Measurements from ENCODE around the gene OCEL1. TPM values are rescaled to one million over a fixed set of nuclear protein-coding genes. Genes with fewer than 3 reads are reported as not detected.
A peak's percentile ranks its signal among the peaks of the same experiment; 100 is the strongest.
"Not testable (repeated sequence)": the region's sequence is repeated elsewhere in the genome, so short reads cannot be mapped to it uniquely, and the experiment has no call there.

Gene OCEL1
- total RNA-seq = 5.3 TPM

- DNase-seq = peak; percentile 99
These were observed at the start of gene OCEL1 for GRCh38 chr19:17226002-17226933. OCEL1 (plus strand) TSS chr19:17226226; CDS start chr19:17226248, 22 bp downstream.

DNA sequence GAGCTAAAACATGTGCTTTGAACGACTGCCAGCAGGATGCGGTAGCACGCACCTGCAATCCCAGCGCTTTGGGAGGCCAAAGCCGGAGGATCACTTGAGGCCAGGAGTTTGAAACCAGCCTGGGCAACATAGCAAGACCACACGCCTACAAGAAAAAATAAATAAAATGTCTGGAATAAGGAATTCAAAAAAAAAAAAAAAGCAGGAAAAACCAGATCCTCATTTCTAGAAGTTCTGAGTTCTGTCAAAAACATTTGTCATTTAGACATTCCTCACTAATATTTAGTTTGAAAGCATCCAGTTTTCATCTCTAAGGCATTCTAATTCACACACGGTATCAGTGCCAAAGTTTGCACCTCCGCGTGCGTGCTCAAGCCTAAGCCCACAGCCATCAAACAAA is 47.7 kb upstream of the OCEL1 start:
- DNase-seq = no peak

GRCh38 chr19:17180997-17181702 is 44.9 kb upstream of the OCEL1 start:
- no peak for DNase-seq

- DNase-seq = no peak
These were observed 42.7 kb upstream of the OCEL1 start for GRCh38 chr19:17183271-17183761.

DNA sequence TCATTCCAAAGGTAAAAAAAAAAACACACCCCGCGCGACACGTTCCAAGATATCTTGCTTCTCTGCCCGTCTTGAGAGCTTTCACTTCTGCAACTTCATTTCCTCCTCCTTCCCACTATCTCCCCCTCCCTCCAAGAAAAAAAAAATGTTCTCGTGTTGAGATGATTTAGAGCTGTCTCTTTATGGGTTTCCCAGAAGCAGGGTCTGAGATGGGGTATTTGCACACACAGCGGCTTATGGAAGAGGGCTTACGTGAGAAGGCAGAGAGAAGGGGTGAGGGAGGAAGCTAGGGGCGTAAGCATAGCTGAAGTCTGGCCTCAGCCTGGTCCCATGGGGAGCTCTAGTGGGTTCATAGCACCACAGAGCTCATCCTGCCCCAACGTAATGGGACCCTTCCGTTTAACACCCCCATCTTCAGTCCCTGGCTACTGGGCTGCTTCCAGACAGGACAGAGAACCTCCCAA is 42.1 kb upstream of the OCEL1 start:
- no peak for DNase-seq

DNA sequence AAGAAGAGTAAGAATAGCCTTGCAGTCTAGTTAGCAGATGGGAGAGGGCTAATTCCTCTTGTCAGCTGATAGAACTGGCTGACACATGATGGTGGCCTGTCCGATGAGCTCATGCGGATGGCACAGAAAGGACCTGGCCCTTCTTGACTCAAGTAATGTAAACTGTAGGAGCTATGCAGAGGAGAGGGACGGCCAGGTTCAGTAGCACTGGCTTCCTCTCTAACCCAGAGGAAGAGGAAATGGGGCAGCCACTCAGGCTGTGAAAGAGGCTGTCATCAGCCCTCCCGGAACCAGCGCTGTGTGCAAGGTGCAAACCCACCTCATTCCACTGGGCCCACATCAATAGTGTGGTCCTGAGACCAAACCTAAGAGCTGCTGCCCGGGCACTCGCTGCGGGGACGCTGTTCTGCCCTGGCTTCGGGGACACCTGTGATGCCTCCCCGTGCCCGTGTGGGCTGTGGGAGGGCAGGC is 41.6 kb upstream of the OCEL1 start:
- DNase-seq = no peak

DNA sequence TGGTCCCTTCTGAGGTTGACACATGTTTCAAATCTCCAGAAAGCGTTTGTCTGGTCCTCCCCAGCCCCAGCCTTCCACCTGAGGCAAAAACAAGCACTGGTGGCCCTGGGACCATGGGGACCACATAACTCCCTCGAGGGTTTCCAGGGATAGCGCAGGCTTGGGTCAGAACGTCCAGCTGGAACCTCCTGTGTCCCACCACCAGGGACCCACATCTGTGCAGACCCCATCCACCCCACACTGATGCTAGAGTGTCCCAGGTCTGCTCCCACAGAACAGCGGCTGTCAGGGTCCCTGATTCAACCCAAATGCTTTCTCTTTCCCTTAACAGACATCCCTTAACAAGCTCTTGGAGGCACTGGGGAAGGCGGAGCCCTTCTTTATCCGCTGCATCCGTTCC is 40.4 kb upstream of the OCEL1 start:
- DNase-seq = no peak

DNA sequence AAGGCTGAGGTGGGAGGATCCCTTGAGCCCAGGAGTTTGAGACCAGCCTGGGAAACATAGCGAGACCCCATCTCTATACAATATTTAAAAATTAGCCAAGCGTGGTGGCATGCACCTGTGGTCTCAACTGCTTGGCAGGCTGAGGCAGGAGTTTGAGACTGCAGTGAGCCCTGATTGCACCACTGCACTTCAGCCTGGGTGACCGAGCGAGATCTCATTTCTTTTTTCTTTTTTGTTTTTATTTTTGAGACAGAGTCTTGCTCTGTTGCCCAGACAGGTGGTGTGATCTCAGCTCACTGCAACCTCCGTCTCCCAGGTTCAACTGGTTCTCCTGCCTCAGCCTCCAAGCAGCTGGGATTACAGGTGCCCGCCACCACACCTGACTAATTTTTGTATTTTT is 34.3 kb upstream of the OCEL1 start:
- not testable (repeated sequence) for DNase-seq

GRCh38 chr19:17192751-17193150 is 33.3 kb upstream of the OCEL1 start:
- DNase-seq = no peak

DNA sequence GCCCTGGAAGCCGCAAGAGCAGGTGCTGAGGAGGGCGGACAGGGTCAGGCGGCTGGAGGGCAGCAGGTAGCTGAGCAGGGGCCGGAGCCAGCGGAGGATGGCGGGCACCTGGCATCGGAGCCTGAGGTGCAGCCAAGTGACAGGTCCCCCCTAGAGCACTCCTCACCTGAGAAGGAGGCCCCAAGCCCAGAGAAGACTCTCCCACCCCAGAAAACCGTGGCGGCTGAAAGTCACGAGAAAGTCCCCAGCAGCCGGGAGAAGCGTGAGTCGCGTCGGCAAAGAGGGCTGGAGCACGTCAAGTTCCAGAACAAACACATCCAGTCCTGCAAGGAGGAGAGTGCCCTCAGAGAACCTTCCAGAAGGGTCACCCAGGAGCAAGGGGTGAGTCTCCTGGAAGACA is 31.4 kb upstream of the OCEL1 start:
- DNase-seq = no peak

DNA sequence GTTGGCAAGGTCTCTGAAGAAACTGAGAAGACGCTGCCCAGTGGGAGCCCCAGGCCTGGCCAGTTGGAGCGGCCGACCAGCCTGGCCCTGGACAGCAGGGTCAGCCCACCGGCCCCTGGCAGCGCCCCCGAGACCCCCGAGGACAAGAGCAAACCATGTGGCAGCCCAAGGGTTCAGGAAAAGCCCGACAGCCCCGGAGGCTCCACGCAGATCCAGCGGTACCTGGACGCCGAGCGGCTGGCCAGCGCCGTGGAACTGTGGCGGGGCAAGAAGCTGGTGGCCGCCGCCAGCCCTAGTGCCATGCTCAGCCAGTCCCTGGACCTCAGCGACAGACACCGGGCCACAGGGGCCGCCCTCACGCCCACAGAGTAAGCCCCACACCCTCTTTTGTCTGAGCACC is 30.9 kb upstream of the OCEL1 start:
- no peak for DNase-seq

DNA sequence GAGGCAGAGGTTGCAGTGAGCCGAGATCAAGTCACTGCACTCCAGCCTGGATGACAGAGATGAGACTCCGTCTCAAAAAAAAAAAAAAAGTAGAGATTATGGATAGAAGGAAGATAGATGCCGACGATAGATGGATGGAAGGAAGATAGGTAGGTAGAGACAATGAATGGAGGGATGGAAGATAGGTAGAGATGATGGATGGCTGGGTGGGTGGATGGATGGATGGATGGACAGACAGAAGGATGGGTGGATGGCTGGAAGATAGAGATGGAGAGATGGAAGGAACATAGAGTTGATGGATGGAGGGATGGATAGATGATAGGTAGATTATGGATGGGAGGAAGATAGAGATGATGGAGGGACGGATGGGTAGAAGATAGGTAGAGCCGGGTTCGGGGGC is 29.4 kb upstream of the OCEL1 start:
- no peak for DNase-seq

DNA sequence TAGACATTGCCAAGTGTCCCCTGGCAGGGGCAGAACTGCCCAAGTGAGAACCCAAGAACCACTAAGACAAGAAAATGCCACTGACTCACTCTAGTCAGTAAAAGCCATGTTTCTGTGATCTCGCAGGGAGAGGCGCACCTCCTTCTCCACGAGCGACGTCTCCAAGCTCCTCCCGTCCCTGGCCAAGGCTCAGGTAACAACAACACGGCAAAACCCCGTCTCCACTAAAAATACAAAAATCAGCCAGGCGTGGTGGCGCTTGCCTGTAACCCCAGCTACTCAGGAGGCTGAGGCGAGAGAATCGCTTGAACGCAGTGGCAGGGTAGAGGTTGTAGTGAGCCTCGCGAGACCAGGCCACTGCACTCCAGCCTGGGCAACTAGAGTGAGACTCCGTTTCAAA is 28.4 kb upstream of the OCEL1 start:
- DNase-seq = no peak

DNA sequence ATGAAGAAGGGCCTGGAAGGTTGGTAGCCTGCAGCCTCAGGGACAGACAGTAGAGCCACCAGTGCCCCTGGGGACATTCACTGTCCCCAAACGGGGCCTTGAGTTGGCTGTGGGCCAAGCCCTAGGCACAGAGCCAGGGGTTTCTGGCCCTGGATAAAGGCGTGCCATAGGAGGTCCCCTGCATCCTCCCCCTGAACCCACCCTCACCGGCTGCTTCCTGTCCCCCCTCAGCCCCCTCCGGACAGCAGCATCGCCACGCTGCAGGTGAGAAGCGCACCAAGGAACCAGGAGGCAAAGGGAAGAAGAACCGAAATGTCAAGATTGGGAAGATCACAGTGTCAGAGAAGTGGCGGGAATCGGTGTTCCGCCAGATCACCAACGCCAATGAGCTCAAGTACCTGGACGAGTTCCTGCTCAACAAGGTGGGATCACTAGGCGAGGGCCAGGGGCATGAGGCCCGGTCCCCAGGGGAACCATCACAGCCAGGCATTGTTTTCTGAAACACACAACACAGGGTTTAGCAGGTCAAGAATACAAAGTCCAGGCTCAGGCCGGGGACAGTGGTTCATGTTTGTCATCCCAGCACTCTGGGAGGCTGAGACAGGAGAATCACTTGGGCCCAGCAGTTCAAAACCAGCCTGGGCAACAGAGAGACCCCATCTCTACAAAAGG is 25.5 kb upstream of the OCEL1 start:
- no peak for DNase-seq

DNA sequence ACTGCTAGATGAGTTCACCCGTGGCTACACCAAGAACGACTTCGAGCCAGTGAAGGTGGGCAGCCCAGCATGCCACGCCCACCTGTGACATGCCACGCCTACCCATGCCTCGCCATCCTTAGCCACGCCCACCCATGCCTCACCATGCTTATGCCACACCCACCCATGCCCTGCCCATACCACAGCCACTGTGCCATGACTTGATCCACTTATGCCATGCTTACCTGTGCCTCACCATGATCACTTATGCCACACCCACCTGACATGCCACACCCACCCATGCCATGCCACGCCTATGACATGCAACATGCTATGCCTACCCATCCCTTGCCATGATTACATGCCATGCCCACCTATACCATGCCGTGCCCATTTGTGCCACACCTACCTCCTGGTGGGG is 23.8 kb upstream of the OCEL1 start:
- no peak for DNase-seq

- no peak for DNase-seq
These were observed 23.3 kb upstream of the OCEL1 start for GRCh38 chr19:17202713-17203112.

GRCh38 chr19:17205237-17206140 is 20.5 kb upstream of the OCEL1 start:
- DNase-seq = peak; percentile 42

GRCh38 chr19:17206736-17207581 is 19.1 kb upstream of the OCEL1 start:
- DNase-seq = no peak

- DNase-seq = peak; percentile 17
These were observed 16.6 kb upstream of the OCEL1 start for GRCh38 chr19:17209126-17210036.
